ENCODE data around the gene DMWD. TPM values are rescaled to one million over a fixed set of nuclear protein-coding genes. Genes with fewer than 3 reads are reported as not detected.

DMWD gene
- total RNA-seq, 1 donor from 2014 or later = 19.4 TPM

GRCh38 chr19:45770192-45771101 is 22.2 kb downstream of the DMWD start:
- peak; percentile 99 to 100 for DNase-seq (ENCODE audit: low read depth in 2 of 2)

GRCh38 chr19:45769821-45770191 is 22.8 kb downstream of the DMWD start:
- no peak for DNase-seq (ENCODE audit: low read depth in 2 of 2)

- peak; percentile 99 to 100 for DNase-seq (ENCODE audit: low read depth in 2 of 2)
These were observed 23.5 kb downstream of the DMWD start, which contains the start of gene SIX5 for GRCh38 chr19:45768984-45769782. Gene SIX5, minus strand, starts transcription at chr19:45769252. Its CDS starts 408 bp downstream, at chr19:45768844.

GRCh38 chr19:45768655-45768983 is 24.0 kb downstream of the DMWD start:
- peak in 1 of 2 donors; percentile 53 for DNase-seq (ENCODE audit: low read depth in 2 of 2)

GRCh38 chr19:45767881-45768654 is 24.6 kb downstream of the DMWD start:
- peak; percentile 72 to 76 for DNase-seq (ENCODE audit: low read depth in 2 of 2)

GRCh38 chr19:45767410-45767880 is 25.2 kb downstream of the DMWD start:
- DNase-seq (ENCODE audit: low read depth in 2 of 2) = peak; percentile 58 to 61

GRCh38 chr19:45766869-45767346 is 25.7 kb downstream of the DMWD start:
- peak in 1 of 2 donors; percentile 30 for DNase-seq (ENCODE audit: low read depth in 2 of 2)

- no peak for DNase-seq (ENCODE audit: low read depth in 2 of 2)
These were observed 26.3 kb downstream of the DMWD start for GRCh38 chr19:45766296-45766868.

GRCh38 chr19:45765702-45766295 is 26.8 kb downstream of the DMWD start:
- no peak for DNase-seq (ENCODE audit: low read depth in 2 of 2)

GRCh38 chr19:45764945-45765701 is 27.5 kb downstream of the DMWD start:
- no peak for DNase-seq (ENCODE audit: low read depth in 2 of 2)

- no peak for DNase-seq (ENCODE audit: low read depth in 2 of 2)
These were observed 28.2 kb downstream of the DMWD start for GRCh38 chr19:45764475-45764874.

GRCh38 chr19:45763691-45764294 is 28.9 kb downstream of the DMWD start:
- DNase-seq (ENCODE audit: low read depth in 2 of 2) = no peak

GRCh38 chr19:45762870-45763631 is 29.6 kb downstream of the DMWD start:
- no peak for DNase-seq (ENCODE audit: low read depth in 2 of 2)

GRCh38 chr19:45761714-45762113 is 30.9 kb downstream of the DMWD start:
- no peak for DNase-seq (ENCODE audit: low read depth in 2 of 2)

- DNase-seq (ENCODE audit: low read depth in 2 of 2) = no peak
These were observed 33.7 kb downstream of the DMWD start for GRCh38 chr19:45758921-45759320.

- no peak for DNase-seq (ENCODE audit: low read depth in 2 of 2)
These were observed 35.0 kb downstream of the DMWD start for GRCh38 chr19:45757695-45758094.

- DNase-seq (ENCODE audit: low read depth in 2 of 2) = no peak
These were observed 38.3 kb downstream of the DMWD start for GRCh38 chr19:45754323-45754722.

- no peak for DNase-seq (ENCODE audit: low read depth in 2 of 2)
These were observed 39.1 kb downstream of the DMWD start for GRCh38 chr19:45753548-45753947.

GRCh38 chr19:45752639-45753038 is 40.0 kb downstream of the DMWD start:
- DNase-seq (ENCODE audit: low read depth in 2 of 2) = no peak
